Epidermal melanocyte (primary cell): ENCODE data around the gene C2orf78.
A peak's percentile ranks its signal among the peaks of the same experiment; 100 is the strongest.
"Not testable (repeated sequence)": the region's sequence is repeated elsewhere in the genome, so short reads cannot be mapped to it uniquely, and the experiment has no call there.

Experiments
- DNase-seq: peaks from one replicate; pipeline ENCODE4 v3.0.0; 2011; ENCODE audit warnings: low spot score; ENCODE audit not compliant: insufficient read length

Gene C2orf78

DNA sequence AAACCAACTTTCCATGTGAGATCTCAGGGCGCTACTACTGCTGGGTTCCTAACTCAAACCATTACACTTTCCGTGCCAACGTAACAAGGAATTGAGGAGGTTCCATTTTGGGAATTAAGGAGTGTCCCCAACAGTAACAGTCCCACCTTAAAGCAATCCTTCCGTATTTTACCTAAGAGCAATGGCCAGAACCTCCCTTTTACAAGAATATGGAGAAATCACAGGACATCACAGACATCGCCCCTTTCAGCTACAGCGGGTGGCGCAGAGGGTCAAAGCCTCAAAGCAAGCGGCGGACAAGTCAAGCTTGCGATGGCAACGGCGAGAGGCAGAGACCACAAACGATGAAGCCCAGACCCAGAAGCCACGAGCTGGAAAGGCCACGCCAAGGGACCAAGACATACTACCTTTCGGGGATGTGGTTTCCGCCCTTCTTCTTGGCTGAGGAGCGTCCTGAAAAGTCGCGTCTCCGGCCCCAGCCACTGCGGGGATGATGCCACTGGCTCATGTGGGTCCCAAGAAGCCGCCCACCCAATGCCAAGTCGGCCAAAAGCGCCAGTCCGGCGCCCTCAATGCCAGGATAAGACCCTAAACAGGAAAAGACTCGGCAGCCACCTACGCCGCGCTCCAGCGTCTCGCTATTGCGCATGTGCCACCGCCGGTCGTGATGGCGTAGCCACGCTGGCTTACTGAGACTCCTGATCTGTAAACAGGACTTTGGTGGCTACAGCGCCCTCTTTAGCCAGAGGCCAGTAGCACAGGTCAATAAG lies 4.3 kb upstream of the C2orf78 start, which contains the start of gene DUSP11:
Gene DUSP11 (minus strand): TSS at position 637 of the 770 bp plus-strand sequence. CDS start 129 bp downstream, at position 508.
- DNase-seq: peak; percentile 92

DNA sequence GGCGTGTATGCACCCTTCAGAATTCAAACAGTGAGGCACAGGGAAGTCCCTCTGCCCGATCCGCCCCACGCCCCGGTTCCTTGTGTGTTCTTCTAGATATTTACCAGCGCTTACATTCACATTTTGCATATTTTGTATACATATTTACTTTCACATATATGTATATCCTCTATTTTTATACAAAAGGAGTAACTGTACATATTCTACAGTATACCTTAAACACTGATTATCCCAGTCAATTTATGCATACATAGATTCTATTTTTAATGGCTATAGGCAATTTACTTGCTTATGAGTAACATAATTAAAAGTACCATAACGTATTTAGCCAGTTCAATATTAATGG lies 3.8 kb upstream of the C2orf78 start:
- DNase-seq: no peak

GRCh38 chr2:73783402-73783801 lies 581 bp upstream of the C2orf78 start:
- DNase-seq: not testable (repeated sequence)

- DNase-seq: no peak
Measured at GRCh38 chr2:73811878-73812277, 27.9 kb downstream of the C2orf78 start.

- no peak for DNase-seq
Measured at GRCh38 chr2:73812635-73813034, 28.7 kb downstream of the C2orf78 start.

DNA sequence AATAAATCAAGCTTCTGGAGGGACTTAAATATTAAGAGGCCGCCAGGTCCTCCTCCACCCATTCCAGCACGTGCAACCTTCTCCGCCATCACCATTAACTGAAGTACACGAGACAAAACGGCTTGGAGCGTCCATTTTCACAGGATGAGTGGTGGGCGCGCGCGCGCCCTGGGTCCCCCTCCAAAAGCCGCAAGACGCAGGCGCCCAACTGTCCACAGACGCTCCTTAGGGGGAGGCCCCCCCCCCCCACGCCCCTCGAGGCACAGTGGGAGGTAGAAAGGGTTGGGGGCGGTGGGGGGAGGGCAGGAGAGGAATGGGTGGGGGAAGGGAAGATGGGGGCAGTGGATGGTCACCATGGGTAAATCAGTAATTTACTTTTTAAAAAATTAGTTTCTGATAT lies 34.3 kb downstream of the C2orf78 start:
- DNase-seq: no peak

DNA sequence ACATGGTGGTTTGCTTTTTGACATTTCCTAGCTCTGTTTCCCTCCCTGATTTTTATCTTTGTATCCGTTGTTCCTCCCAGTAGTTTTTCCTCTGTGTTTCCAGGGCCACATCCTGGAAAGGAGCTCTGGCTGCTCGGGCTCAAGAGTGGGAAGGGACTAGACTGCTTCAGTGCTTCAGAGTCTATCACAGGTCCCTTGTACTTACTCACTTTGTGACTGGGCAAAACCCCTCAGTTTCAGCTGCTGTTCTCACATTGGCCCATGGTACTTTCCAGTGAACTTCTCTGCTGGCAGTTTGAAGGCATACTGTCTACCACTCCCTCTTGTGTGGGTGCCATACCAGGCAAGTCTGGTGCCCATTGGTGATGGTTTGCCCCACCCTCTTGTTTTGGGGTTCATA lies 37.2 kb downstream of the C2orf78 start:
- no peak for DNase-seq

DNA sequence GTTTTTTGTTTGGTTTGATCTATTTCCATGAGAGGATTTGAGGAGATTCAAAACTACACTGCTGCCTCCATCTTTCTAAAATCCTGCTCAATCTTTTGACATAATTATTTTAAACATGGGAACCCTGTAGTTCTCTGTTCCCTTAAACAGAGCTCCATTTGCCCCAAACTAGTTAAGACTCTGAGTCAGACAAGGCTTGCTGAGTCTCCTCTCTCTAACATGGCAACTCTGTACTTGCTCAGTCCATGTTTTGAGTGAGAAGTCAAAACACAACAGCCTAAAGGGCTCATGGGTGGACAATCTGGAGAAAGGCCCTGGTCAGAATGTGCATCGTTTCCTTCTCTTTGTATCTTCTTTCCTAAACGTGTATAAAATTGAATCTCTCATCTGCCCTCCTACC lies 37.7 kb downstream of the C2orf78 start:
- no peak for DNase-seq

- DNase-seq: no peak
Measured at GRCh38 chr2:73822276-73822675, 38.3 kb downstream of the C2orf78 start.

GRCh38 chr2:73822991-73823390 lies 39.0 kb downstream of the C2orf78 start:
- DNase-seq: no peak

DNA sequence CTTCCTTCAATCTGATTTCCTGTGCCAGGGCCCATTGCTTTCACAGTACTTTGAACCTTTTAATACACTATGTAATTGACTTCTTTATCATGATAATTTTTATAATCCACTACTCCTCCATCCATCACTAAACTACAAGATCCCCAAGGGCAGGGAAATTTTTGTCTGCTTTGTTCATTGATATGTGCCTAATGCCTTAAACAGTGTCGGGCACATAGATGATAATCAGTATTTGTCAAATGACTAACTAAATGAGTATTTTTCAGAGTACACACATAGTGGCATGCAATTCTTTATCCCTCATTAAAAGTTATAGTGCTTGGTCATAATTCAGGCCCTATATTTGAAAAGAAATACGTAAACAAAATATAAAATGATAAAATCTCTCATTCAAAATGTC lies 39.4 kb downstream of the C2orf78 start:
- no peak for DNase-seq

- DNase-seq: peak; percentile 45
Measured at GRCh38 chr2:73823916-73824523, 40.0 kb downstream of the C2orf78 start.

DNA sequence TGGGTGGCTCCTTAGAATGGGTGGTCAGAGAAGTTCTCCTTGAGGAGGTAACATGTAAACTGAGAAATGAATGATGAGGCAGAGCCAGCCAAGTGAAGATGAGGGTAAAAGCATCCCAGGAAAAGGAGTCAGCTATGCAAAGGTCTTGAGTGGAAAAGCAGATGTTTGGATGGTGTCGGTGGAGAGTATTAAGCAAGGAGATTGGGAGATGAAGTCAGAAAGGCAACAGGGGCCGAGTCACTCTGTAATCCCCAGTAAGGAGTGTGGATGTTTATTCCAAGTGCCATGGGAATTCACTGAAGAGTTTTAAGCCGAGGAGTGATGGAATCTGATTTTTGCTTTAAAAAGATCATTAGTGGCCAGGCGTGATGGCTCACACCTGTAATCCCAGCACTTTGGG lies 41.4 kb downstream of the C2orf78 start:
- no peak for DNase-seq

- no peak for DNase-seq
Measured at GRCh38 chr2:73827018-73827417, 43.0 kb downstream of the C2orf78 start.

DNA sequence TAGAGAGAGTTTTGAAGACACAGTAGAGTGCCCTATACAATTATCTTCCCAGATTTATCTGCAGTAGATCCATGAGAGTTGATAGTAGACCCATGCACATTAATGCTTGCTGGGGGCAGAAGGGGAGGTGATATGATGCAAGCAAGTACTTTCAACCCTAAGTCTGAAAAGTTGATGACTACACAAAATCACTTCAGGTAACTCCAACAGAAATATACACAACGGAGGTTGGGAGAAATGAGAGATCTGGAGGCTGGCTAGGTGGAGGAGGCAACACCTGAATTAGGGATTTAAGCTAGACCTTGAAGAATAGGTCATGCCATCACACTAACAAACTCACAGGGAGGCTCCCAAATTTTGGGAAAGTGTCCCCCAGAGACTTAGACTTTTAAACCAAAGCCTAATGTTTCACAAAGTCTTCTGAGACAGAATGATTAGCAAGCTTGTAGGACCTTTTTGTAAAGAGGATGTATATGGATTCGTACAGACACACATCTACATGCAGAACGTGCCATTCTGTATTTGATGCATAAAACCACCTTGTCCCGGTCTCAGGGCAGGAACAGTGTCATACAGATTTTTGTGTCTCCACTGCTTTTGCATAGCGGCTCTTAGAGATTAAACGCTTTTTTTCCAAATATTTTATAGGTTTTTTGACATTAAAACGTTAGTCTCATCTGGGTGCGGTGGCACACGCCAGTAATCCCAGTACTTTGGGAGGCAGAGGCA lies 43.8 kb downstream of the C2orf78 start:
- no peak for DNase-seq

DNA sequence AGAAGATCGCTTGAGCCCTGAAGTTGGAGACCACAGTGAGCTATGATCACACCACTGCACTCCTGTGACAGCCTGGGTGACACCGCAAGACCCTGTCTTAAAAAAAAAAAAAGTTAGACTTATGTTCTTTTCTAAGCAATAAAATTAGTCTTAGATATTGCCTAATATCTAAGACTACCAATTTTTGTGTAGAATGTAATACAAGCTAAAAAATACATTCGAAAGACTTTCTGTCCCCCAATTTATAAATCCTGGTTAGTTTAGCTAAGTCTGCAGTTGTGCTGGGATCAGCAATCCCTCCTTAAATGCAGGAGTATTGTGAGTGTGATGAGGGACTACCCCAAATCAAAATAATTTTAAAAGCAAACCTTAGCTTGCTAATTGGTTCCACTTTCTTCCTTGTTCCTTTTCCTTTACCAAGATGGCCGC lies 44.4 kb downstream of the C2orf78 start:
- no peak for DNase-seq

GRCh38 chr2:73828818-73829570 lies 45.0 kb downstream of the C2orf78 start, which contains the start of gene STAMBP:
Gene STAMBP (plus strand): TSS chr2:73828961. CDS start chr2:73830857, 1,896 bp downstream.
- DNase-seq: peak; percentile 92

DNA sequence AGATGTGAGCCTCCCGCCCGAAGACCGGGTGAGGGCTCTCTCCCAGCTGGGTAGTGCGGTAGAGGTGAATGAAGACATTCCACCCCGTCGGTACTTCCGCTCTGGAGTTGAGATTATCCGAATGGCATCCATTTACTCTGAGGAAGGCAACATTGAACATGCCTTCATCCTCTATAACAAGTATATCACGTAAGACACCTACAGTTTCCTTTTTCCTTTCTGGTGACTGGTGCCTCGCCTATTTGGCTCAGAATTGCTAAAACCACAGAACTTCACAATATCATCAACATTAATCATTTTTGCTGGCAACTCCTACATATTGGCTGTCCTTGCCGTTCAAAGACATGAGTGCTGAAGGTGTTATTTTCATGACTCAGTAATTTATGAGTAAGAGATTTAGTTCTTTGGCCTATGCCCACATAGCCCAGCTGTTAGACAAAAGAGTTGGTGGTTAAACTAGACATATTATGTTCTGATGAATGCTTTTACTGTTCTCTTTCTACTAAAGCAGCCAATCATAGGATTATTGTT lies 47.0 kb downstream of the C2orf78 start:
- no peak for DNase-seq

- DNase-seq: no peak
Measured at GRCh38 chr2:73832930-73833329, 48.9 kb downstream of the C2orf78 start.

GRCh38 chr2:73836141-73836943 lies 52.4 kb downstream of the C2orf78 start:
- DNase-seq: no peak
